Neuronal stem cell (in vitro differentiated cells): ENCODE measurements around the gene CACNA2D2.

Source experiments
- DNase-seq: peaks from one replicate; pipeline ENCODE4 v3.0.0-alpha.2; 2013; ENCODE audit warnings: low spot score
- H2AFZ ChIP-seq: one replicate; pipeline ENCODE4 v1.6.1; 2013; ENCODE audit warnings: mild to moderate bottlenecking, low read length, inconsistent platforms
- H2AK5ac ChIP-seq: 2 replicates; pipeline ENCODE4 v1.6.1; 2013; ENCODE audit warnings: low read depth, mild to moderate bottlenecking, inconsistent platforms, low read length, moderate library complexity, mixed read lengths
- H2BK120ac ChIP-seq: 2 replicates; pipeline ENCODE4 v1.6.1; 2013; ENCODE audit warnings: low read depth, mild to moderate bottlenecking, inconsistent platforms, low read length, moderate library complexity, mixed read lengths
- H2BK12ac ChIP-seq: one replicate; pipeline ENCODE4 v1.6.1; 2013; ENCODE audit warnings: low read length, inconsistent platforms
- H2BK15ac ChIP-seq: 2 replicates; pipeline ENCODE4 v1.6.1; 2013; ENCODE audit warnings: mild to moderate bottlenecking, low read length, inconsistent platforms, mixed read lengths
- H2BK5ac ChIP-seq: one replicate; pipeline ENCODE4 v1.6.1; 2013; ENCODE audit warnings: inconsistent platforms, mild to moderate bottlenecking, low read length, moderate library complexity
- H3K14ac ChIP-seq: one replicate; pipeline ENCODE4 v1.6.1; 2013; ENCODE audit warnings: low read length, inconsistent platforms
- H3K18ac ChIP-seq: 2 replicates; pipeline ENCODE4 v1.6.1; 2013; ENCODE audit warnings: low read length, inconsistent platforms
- H3K23ac ChIP-seq: 2 replicates; pipeline ENCODE4 v1.6.1; 2013; ENCODE audit warnings: low read depth, mild to moderate bottlenecking, mixed read lengths, low read length, inconsistent platforms; ENCODE audit not compliant: poor library complexity
- H3K27ac ChIP-seq: replicated peaks from 3 replicates; pipeline ENCODE4 v1.5.1; 2013; ENCODE audit warnings: low read length, inconsistent platforms
- H3K27me3 ChIP-seq, 3 experiments: 2 replicates each; pipeline ENCODE4 v1.6.1; 2013; ENCODE audit warnings: low read length in 3 of 3, mild to moderate bottlenecking in 2 of 3, inconsistent platforms in 1 of 3, low read depth in 1 of 3, mixed read lengths in 1 of 3, moderate library complexity in 1 of 3; ENCODE audit not compliant: control insufficient read depth in 3 of 3, insufficient read depth in 3 of 3
- H3K36me3 ChIP-seq, 2 donors: replicated peaks in 1 of 2; 2 replicates each; pipeline ENCODE4 v1.6.1; 2013; ENCODE audit warnings: low read length in 2 of 2; ENCODE audit not compliant: control insufficient read depth in 2 of 2, insufficient read depth in 2 of 2
- H3K4ac ChIP-seq: 2 replicates; pipeline ENCODE4 v1.6.1; 2013; ENCODE audit warnings: inconsistent platforms, mild to moderate bottlenecking, low read length, moderate library complexity
- H3K4me1 ChIP-seq, 2 donors: 1 replicate in 1 of 2; 2 replicates in 1 of 2; pipeline ENCODE4 v1.6.1; 2013; ENCODE audit warnings: low read length in 2 of 2, low read depth in 1 of 2; ENCODE audit not compliant: control insufficient read depth in 2 of 2, insufficient read depth in 1 of 2
- H3K4me2 ChIP-seq: one replicate; pipeline ENCODE4 v1.6.1; 2013; ENCODE audit warnings: mild to moderate bottlenecking, low read length, inconsistent platforms; ENCODE audit not compliant: insufficient read depth, poor library complexity, severe bottlenecking
- H3K4me3 ChIP-seq, 2 donors: 2 replicates each; pipeline ENCODE4 v1.5.1; 2013; ENCODE audit warnings: low read length in 2 of 2, mild to moderate bottlenecking in 2 of 2, inconsistent platforms in 1 of 2, moderate library complexity in 1 of 2
- H3K79me1 ChIP-seq: one replicate; pipeline ENCODE4 v1.6.1; 2013; ENCODE audit warnings: low read depth, mild to moderate bottlenecking, inconsistent platforms, low read length, moderate library complexity
- H3K9ac ChIP-seq: one replicate; pipeline ENCODE4 v1.6.1; 2013; ENCODE audit warnings: mild to moderate bottlenecking, low read depth, low read length, inconsistent platforms; ENCODE audit not compliant: poor library complexity
- H3K9me3 ChIP-seq, 2 donors: replicated peaks in 1 of 2; 2 replicates each; pipeline versions ENCODE3 to v1.6.1; 2013; ENCODE audit warnings: low read length in 2 of 2, mild to moderate bottlenecking in 2 of 2, inconsistent platforms in 1 of 2, low read depth in 1 of 2, mixed read lengths in 1 of 2, moderate library complexity in 1 of 2; ENCODE audit not compliant: control insufficient read depth in 2 of 2, insufficient read depth in 1 of 2
- H4K8ac ChIP-seq: one replicate; pipeline ENCODE4 v1.6.1; 2013; ENCODE audit warnings: low read depth, mild to moderate bottlenecking, inconsistent platforms, low read length, moderate library complexity
- H4K91ac ChIP-seq: one replicate; pipeline ENCODE4 v1.6.1; 2013; ENCODE audit warnings: low read length, low read depth, mild to moderate bottlenecking, inconsistent platforms; ENCODE audit not compliant: poor library complexity
- WGBS, 2 donors: extraction: QIAGEN DNeasy Blood & Tissue Kit; methylation state at CpG; one replicate each; pipeline ENCODE4 v1.1.7; 2013; ENCODE audit warnings: missing lambda C conversion rate in 2 of 2, mixed read lengths in 1 of 2; ENCODE audit not compliant: insufficient read length in 2 of 2, insufficient replicate concordance in 1 of 2; ENCODE audit errors: extremely low coverage in 2 of 2; 5-methylcytosine and 5-hydroxymethylcytosine counted together

CACNA2D2 gene

GRCh38 chr3:50423543-50423942 lies 79.9 kb downstream of the CACNA2D2 start:
- Histone ChIP-seq H2AFZ (no peak overlapping the region), H2BK120ac (no peak overlapping the region), H3K4ac (no peak overlapping the region), H2BK15ac (no peak overlapping the region), H3K9me3 (no peaks in the 10 kb centered on the region), H3K14ac (no peak overlapping the region), H2AK5ac (peak overlapping the region; percentile 86), H3K36me3 (no peaks in the 10 kb centered on the region), H3K4me1 (peaks cover 0 to 19% of the 10 kb centered on the region in 2 donors), H4K8ac (no peak overlapping the region), H2BK12ac (no peak overlapping the region), H4K91ac (no peak overlapping the region), H3K4me2 (no peak overlapping the region), H3K9ac (no peak overlapping the region), H3K27me3 (peaks cover 0 to 58% (median 0%) of the 10 kb centered on the region in 3 experiments), H3K18ac (peak overlapping the region; percentile 53), H3K27ac (no peak overlapping the region), H3K79me1 (no peaks in the 10 kb centered on the region), H3K4me3 (no peak overlapping the region), H3K23ac (peak overlapping the region; percentile 74), H2BK5ac (no peak overlapping the region)
- no peak for DNase-seq
- no CpG with 5 or more reads among the region's 7 CpGs for WGBS, 2 donors

DNA sequence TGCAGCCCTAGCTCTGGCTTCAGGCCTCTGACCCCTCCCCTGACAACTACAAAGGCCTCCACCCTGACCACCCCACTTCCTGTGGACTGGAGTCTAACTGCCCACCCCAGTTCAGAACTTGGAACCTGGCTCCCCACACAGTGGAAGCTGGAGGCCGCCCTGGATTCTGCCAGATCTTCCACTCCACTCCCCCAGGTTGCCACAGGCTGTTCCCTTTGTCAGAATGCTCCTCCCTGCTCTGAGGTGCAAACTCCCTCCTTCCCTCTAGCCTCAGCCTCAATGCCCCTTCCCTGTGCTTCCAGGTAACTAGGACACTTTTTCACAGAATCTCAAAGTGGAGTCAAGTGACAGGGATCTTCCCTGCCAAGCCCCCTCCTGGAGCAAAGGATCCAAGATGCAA lies 81.3 kb downstream of the CACNA2D2 start:
- Histone ChIP-seq H2BK120ac (no peak overlapping the region), H3K4me1 (peaks cover 0 to 13% of the 10 kb centered on the region in 2 donors), H2BK15ac (no peak overlapping the region), H3K18ac (peak overlapping the region; percentile 84), H3K27me3 (peaks cover 0 to 59% (median 0%) of the 10 kb centered on the region in 3 experiments), H3K9ac (no peak overlapping the region), H3K36me3 (no peaks in the 10 kb centered on the region), H3K4ac (no peak overlapping the region), H2BK5ac (no peak overlapping the region), H2BK12ac (no peak overlapping the region), H2AK5ac (peak overlapping the region; percentile 23), H3K14ac (peak overlapping the region; percentile 31), H3K79me1 (no peaks in the 10 kb centered on the region), H3K9me3 (no peaks in the 10 kb centered on the region), H3K4me3 (no peak overlapping the region), H4K91ac (no peak overlapping the region), H2AFZ (no peak overlapping the region), H4K8ac (no peak overlapping the region), H3K4me2 (no peak overlapping the region), H3K27ac (no peak overlapping the region), H3K23ac (no peak overlapping the region)
- DNase-seq: no peak
- no CpG with 5 or more reads among the region's 1 CpG for WGBS, 2 donors

GRCh38 chr3:50419595-50420370 lies 83.7 kb downstream of the CACNA2D2 start:
- DNase-seq: no peak
- H3K14ac ChIP-seq: no peak overlapping the region
- no CpG with 5 or more reads among the region's 18 CpGs for WGBS, 2 donors
- H2AFZ ChIP-seq: no peak overlapping the region
- H2AK5ac ChIP-seq: no peak overlapping the region
- peaks cover 0 to 13% of the 10 kb centered on the region in 2 donors for H3K4me1 ChIP-seq
- H3K9ac ChIP-seq: no peak overlapping the region
- no peak overlapping the region for H3K27ac ChIP-seq
- no peaks in the 10 kb centered on the region for H3K36me3 ChIP-seq
- no peak overlapping the region for H2BK15ac ChIP-seq
- no peak overlapping the region for H3K18ac ChIP-seq
- H3K27me3 ChIP-seq: peaks cover 0 to 45% (median 0%) of the 10 kb centered on the region in 3 experiments
- H3K4me2 ChIP-seq: no peak overlapping the region
- no peak overlapping the region for H4K91ac ChIP-seq
- H2BK5ac ChIP-seq: no peak overlapping the region
- peaks cover 2% of the 10 kb centered on the region for H3K79me1 ChIP-seq
- H2BK120ac ChIP-seq: no peak overlapping the region
- no peaks in the 10 kb centered on the region for H3K9me3 ChIP-seq
- H3K4me3 ChIP-seq: no peak overlapping the region
- H2BK12ac ChIP-seq: no peak overlapping the region
- no peak overlapping the region for H3K4ac ChIP-seq
- no peak overlapping the region for H3K23ac ChIP-seq
- H4K8ac ChIP-seq: no peak overlapping the region

DNA sequence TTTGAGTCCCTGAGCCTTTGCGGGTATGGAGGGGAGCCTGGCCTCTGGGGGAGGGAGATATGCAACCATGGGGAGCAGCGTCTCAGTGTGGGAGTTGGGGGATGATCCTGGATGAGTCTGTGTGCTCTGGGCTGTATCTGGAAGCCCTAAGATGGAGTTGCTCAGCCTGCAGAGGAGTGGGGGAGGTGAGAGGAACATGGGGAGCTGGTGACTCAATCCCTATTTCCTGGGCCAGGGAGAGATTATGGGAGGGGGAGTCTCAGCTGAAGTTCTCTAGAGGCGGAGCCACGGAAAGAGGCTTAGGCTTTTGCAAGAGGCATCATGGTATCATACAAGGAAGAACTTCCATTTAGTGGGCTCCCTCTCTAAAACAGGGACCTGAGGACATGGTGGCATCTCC lies 84.6 kb downstream of the CACNA2D2 start:
- Histone ChIP-seq H2AFZ (no peak overlapping the region), H4K8ac (no peak overlapping the region), H3K9ac (no peak overlapping the region), H2BK15ac (peak overlapping the region; percentile 45), H3K18ac (peak overlapping the region; percentile 62), H3K79me1 (peaks cover 2% of the 10 kb centered on the region), H3K4me1 (peaks cover 0 to 13% of the 10 kb centered on the region in 2 donors), H3K23ac (no peak overlapping the region), H3K14ac (no peak overlapping the region), H3K9me3 (no peaks in the 10 kb centered on the region), H2BK12ac (no peak overlapping the region), H2BK5ac (no peak overlapping the region), H3K4me2 (no peak overlapping the region), H3K4ac (no peak overlapping the region), H3K27me3 (peaks cover 0 to 43% (median 0%) of the 10 kb centered on the region in 3 experiments), H3K4me3 (no peak overlapping the region), H3K36me3 (no peaks in the 10 kb centered on the region), H4K91ac (no peak overlapping the region), H2BK120ac (no peak overlapping the region), H3K27ac (no peak overlapping the region), H2AK5ac (peak overlapping the region; percentile 38)
- DNase-seq: no peak
- no CpG with 5 or more reads among the region's 4 CpGs for WGBS, 2 donors
